WTC11 (cell line): Measurements from ENCODE around the gene GIMAP8. TPM values are rescaled to one million over a fixed set of nuclear protein-coding genes. Genes with fewer than 3 reads are reported as not detected.

Experiments
- ATAC-seq: fragments of 200-7000 bp; cut with Tn5 transposase; 2 replicates; pipeline ENCODE4 v1.10.0; 2021; ENCODE audit warnings: mild to moderate bottlenecking, moderate library complexity
- CTCF ChIA-PET: fragments of 300-600 bp; sonication (Branson Sonifier 250); formaldehyde crosslinking; loops from one replicate; lab custom pipeline; 2021; ENCODE audit warnings: antibody characterized with exemption; lab: Charles Lee
- POLR2A ChIA-PET: fragments of 350-600 bp; sonication (Branson Sonifier 250); formaldehyde crosslinking; loops from one replicate; lab custom pipeline; 2021; ENCODE audit warnings: antibody characterized with exemption; lab: Charles Lee
- DNase-seq: peaks from one replicate; pipeline ENCODE4 v3.0.0; 2021; ENCODE audit warnings: low spot score
- H3K27ac Mint-ChIP-seq: 2 replicates; pipeline ENCODE4 v1.8.0; 2021; ENCODE audit warnings: mixed read lengths
- H3K27me3 Mint-ChIP-seq: 2 replicates; pipeline ENCODE4 v1.8.0; 2021; ENCODE audit warnings: low read depth, mild to moderate bottlenecking, moderate library complexity, mixed read lengths
- H3K36me3 Mint-ChIP-seq: 2 replicates; pipeline ENCODE4 v1.8.0; 2021; ENCODE audit warnings: mixed read lengths
- H3K4me1 Mint-ChIP-seq: 2 replicates; pipeline ENCODE4 v1.8.0; 2022; ENCODE audit warnings: mixed read lengths
- H3K4me3 Mint-ChIP-seq: 2 replicates; pipeline ENCODE4 v1.8.0; 2021; ENCODE audit warnings: mild to moderate bottlenecking, moderate library complexity, mixed read lengths
- H3K9me3 Mint-ChIP-seq: 2 replicates; pipeline ENCODE4 v1.8.0; 2021; ENCODE audit warnings: mixed read lengths
- CREB1 ChIP-seq: sonication (generic); formaldehyde crosslinking; IDR thresholded peaks from 2 replicates; pipeline ENCODE4 v1.8.0; 2023; ENCODE audit warnings: mild to moderate bottlenecking, missing genetic modification reagents
- ERG ChIP-seq: fragments of 250-450 bp; sonication (Bioruptor Pico); IDR thresholded peaks from 2 replicates; pipeline ENCODE4 v1.8.0; 2021; ENCODE audit warnings: mild to moderate bottlenecking
- ETV6 ChIP-seq: sonication (generic); formaldehyde crosslinking; IDR thresholded peaks from 2 replicates; pipeline ENCODE4 v1.8.1; 2022; ENCODE audit warnings: mild to moderate bottlenecking, missing genetic modification reagents
- GABPB1 ChIP-seq: sonication (generic); formaldehyde crosslinking; IDR thresholded peaks from 2 replicates; pipeline ENCODE4 v1.8.1; 2023; ENCODE audit warnings: mild to moderate bottlenecking, missing genetic modification reagents
- IRF1 ChIP-seq: sonication (generic); formaldehyde crosslinking; IDR thresholded peaks from 2 replicates; pipeline ENCODE4 v1.8.0; 2023; ENCODE audit warnings: missing genetic modification reagents
- IRF2 ChIP-seq: sonication (generic); formaldehyde crosslinking; IDR thresholded peaks from 2 replicates; pipeline ENCODE4 v1.8.0; 2022; ENCODE audit warnings: low read depth, missing genetic modification reagents, borderline replicate concordance
- SMAD3 ChIP-seq: sonication (generic); formaldehyde crosslinking; IDR thresholded peaks from 2 replicates; pipeline ENCODE4 v1.8.0; 2022; ENCODE audit warnings: missing genetic modification reagents, mild to moderate bottlenecking, borderline replicate concordance
- SOX15 ChIP-seq: fragments of 250-450 bp; sonication (Bioruptor Pico); IDR thresholded peaks from 2 replicates; pipeline ENCODE4 v1.9.0; 2021; ENCODE audit warnings: mild to moderate bottlenecking
- SP1 ChIP-seq: sonication (generic); formaldehyde crosslinking; conservative IDR thresholded peaks from 2 replicates; pipeline ENCODE4 v1.8.1; 2022; ENCODE audit warnings: missing genetic modification reagents
- ZNF219 ChIP-seq: sonication (generic); formaldehyde crosslinking; IDR thresholded peaks from 2 replicates; pipeline ENCODE4 v1.8.0; 2023; ENCODE audit warnings: missing genetic modification reagents, mild to moderate bottlenecking, borderline replicate concordance
- ZNF232 ChIP-seq: sonication (generic); formaldehyde crosslinking; IDR thresholded peaks from 2 replicates; pipeline ENCODE4 v1.8.0; 2022; ENCODE audit warnings: mild to moderate bottlenecking, missing genetic modification reagents
- ZNF317 ChIP-seq: sonication (generic); formaldehyde crosslinking; IDR thresholded peaks from 2 replicates; pipeline ENCODE4 v1.8.1; 2023; ENCODE audit warnings: low read depth, mild to moderate bottlenecking, moderate library complexity, missing genetic modification reagents, borderline replicate concordance
- ZNF671 ChIP-seq: fragments of 250-450 bp; sonication (Bioruptor Pico); IDR thresholded peaks from 2 replicates; pipeline ENCODE4 v1.8.0; 2021; ENCODE audit warnings: mild to moderate bottlenecking
- total RNA-seq: library from RNA; stranded (reverse); gene quantifications from 3 replicates; pipeline ENCODE4 v1.2.3, GENCODE V29; 2021
- TF ChIP-seq, protein P1 (sequence below): fragments of 250-450 bp; sonication (Bioruptor Pico); IDR thresholded peaks from 2 replicates; pipeline ENCODE4 v2.1.2; 2022; ENCODE audit warnings: mild to moderate bottlenecking, moderate library complexity
- TF ChIP-seq, protein P2 (sequence below): sonication (generic); formaldehyde crosslinking; IDR thresholded peaks from 2 replicates; pipeline ENCODE4 v1.8.1; 2023; ENCODE audit warnings: mild to moderate bottlenecking, moderate library complexity, missing genetic modification reagents
- TF ChIP-seq, protein P3 (sequence below): sonication (generic); formaldehyde crosslinking; IDR thresholded peaks from 2 replicates; pipeline ENCODE4 v1.8.1; 2023; ENCODE audit warnings: mild to moderate bottlenecking, missing genetic modification reagents

The GIMAP8 gene
- total RNA-seq, 1 experiment from 2014 or later, result 0.09 TPM

- peaks cover 8% of the 10 kb centered on the region; the same call in 1 of the 2 replicates for H3K4me1 Mint-ChIP-seq
- H3K27ac Mint-ChIP-seq, result no peak overlapping the region
- TF ChIP-seq, protein P1, sequence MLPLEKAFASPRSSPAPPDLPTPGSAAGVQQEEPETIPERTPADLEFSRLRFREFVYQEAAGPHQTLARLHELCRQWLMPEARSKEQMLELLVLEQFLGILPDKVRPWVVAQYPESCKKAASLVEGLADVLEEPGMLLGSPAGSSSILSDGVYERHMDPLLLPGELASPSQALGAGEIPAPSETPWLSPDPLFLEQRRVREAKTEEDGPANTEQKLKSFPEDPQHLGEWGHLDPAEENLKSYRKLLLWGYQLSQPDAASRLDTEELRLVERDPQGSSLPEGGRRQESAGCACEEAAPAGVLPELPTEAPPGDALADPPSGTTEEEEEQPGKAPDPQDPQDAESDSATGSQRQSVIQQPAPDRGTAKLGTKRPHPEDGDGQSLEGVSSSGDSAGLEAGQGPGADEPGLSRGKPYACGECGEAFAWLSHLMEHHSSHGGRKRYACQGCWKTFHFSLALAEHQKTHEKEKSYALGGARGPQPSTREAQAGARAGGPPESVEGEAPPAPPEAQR (CRISPR knock-in tag), result no peak
- no peak for TF ChIP-seq IRF1 (CRISPR knock-in tag)
- no peak for TF ChIP-seq ZNF219 (CRISPR knock-in tag)
- TF ChIP-seq, protein P2, sequence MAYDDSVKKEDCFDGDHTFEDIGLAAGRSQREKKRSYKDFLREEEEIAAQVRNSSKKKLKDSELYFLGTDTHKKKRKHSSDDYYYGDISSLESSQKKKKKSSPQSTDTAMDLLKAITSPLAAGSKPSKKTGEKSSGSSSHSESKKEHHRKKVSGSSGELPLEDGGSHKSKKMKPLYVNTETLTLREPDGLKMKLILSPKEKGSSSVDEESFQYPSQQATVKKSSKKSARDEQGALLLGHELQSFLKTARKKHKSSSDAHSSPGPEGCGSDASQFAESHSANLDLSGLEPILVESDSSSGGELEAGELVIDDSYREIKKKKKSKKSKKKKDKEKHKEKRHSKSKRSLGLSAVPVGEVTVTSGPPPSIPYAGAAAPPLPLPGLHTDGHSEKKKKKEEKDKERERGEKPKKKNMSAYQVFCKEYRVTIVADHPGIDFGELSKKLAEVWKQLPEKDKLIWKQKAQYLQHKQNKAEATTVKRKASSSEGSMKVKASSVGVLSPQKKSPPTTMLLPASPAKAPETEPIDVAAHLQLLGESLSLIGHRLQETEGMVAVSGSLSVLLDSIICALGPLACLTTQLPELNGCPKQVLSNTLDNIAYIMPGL (CRISPR knock-in tag), result no peak
- TF ChIP-seq ZNF671 (CRISPR knock-in tag), result no peak
- TF ChIP-seq ZNF232 (CRISPR knock-in tag), result no peak
- TF ChIP-seq IRF2 (CRISPR knock-in tag), result no peak
- TF ChIP-seq, protein P3, sequence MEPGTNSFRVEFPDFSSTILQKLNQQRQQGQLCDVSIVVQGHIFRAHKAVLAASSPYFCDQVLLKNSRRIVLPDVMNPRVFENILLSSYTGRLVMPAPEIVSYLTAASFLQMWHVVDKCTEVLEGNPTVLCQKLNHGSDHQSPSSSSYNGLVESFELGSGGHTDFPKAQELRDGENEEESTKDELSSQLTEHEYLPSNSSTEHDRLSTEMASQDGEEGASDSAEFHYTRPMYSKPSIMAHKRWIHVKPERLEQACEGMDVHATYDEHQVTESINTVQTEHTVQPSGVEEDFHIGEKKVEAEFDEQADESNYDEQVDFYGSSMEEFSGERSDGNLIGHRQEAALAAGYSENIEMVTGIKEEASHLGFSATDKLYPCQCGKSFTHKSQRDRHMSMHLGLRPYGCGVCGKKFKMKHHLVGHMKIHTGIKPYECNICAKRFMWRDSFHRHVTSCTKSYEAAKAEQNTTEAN (CRISPR knock-in tag), result no peak
- TF ChIP-seq SMAD3 (CRISPR knock-in tag), result no peak
- TF ChIP-seq CREB1 (CRISPR knock-in tag), result no peak
- no peak for TF ChIP-seq SP1 (CRISPR knock-in tag)
- no peak for TF ChIP-seq ERG (CRISPR knock-in tag)
- no peak for TF ChIP-seq ZNF317
- no peak for TF ChIP-seq SOX15 (CRISPR knock-in tag)
- no peak for ATAC-seq
- ChIA-PET CTCF (interaction anchor here (0.6 kb wide), 1 partner anchor 558 kb away, joined by 3 read pairs; no protein-coding TSS in a partner anchor), POLR2A (interaction anchor here (1.6 kb wide), 2 partner anchors 11 to 29 kb away, joined by 3 to 8 read pairs; no protein-coding TSS in a partner anchor)
- no peaks in the 10 kb centered on the region for H3K9me3 Mint-ChIP-seq
- no peaks in the 10 kb centered on the region; the same call in 1 of the 2 replicates for H3K27me3 Mint-ChIP-seq
- no peak overlapping the region for H3K4me3 Mint-ChIP-seq
- peaks cover 6% of the 10 kb centered on the region for H3K36me3 Mint-ChIP-seq
- no peak for DNase-seq
Measured at GRCh38 chr7:150413640-150414081, 36.8 kb upstream of the GIMAP8 start.

DNA sequence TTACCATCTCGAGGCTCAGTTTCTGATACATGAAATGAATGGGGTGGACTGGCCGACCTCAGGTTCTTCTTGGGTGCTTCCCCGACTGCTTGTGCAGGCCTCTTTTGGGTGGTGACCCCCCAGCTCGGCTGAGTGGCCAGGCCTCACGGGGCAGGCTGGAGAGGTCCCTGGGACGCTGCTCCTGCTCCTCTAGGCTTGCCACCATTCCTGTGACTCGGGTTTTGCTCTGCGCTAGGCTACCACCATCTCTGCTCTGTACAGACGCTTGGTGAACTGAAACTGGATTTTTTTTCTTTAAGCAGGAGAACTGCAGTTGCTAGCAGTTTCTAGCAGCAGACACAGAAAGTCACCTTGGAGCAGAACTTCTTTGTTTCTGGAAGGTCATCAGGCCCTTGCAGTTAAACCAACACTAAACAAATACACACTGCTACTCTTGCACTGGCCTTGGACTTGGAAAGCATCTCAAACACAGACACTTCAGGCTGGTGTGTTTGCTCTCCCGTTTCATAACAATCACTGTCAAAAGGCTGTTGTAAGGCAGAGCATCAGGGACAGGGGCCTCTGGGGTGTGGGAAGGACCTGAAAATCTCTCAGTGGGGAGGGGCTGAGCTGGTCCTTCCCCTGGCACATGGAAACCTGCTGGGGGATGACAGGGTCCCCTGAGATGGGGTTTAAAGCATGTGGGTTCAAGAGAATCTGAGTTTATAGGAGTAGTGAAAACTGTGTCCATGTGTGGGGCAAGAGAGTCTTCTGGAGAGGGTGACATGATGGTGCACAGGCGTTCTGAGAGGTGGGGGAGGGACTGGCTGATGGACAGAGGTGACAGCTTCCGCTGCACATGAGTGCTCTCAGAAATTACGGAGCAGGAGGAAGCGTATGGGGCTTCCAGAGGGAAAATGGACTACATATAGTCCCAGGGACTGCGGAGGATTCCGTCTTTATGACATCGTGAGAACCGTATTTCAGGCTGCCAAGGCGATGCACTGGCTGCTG lies 35.0 kb upstream of the GIMAP8 start:
- TF ChIP-seq GABPB1, result peak; percentile 46; the same call in 1 of the 2 replicates
- no peak for TF ChIP-seq ETV6 (CRISPR knock-in tag)
- TF ChIP-seq, all 79 proteins: peak for 1
- no peak for DNase-seq
- Mint-ChIP-seq H3K27ac (no peak overlapping the region), H3K4me3 (no peak overlapping the region), H3K27me3 (no peaks in the 10 kb centered on the region; the same call in 1 of the 2 replicates), H3K9me3 (no peaks in the 10 kb centered on the region), H3K36me3 (peaks cover 6% of the 10 kb centered on the region), H3K4me1 (peaks cover 11% of the 10 kb centered on the region)
- ChIA-PET CTCF (no interaction called here), POLR2A (no interaction called here)
- no peak for ATAC-seq
